ENCODE data around the gene ZNF592. TPM values are rescaled to one million over a fixed set of nuclear protein-coding genes. Genes with fewer than 3 reads are reported as not detected.

The ZNF592 gene
- total RNA-seq, 4 donors from 2014 or later, result 21.6 to 36.3 (median 32.6) TPM

GRCh38 chr15:84807228-84807627, 58.8 kb downstream of the ZNF592 start:
- Histone ChIP-seq H3K9me3 (no peaks in the 10 kb centered on the region), H3K27me3 (no peaks in the 10 kb centered on the region), H3K4me1 (peaks cover 0 to 9% (median 0%) of the 10 kb centered on the region in 4 donors), H3K36me3 (peaks cover 5 to 39% (median 6%) of the 10 kb centered on the region in 3 donors), H3K27ac (no peak overlapping the region), H3K4me3 (no peak overlapping the region)
- WGBS, 2 donors, result 83 to 90% methylated on average over 3 of the region's 3 CpGs
- TF ChIP-seq EP300 (IDR thresholded peaks at IDR 0.05) (no peak), CTCF (IDR thresholded peaks at IDR 0.05) (no peak), POLR2A (IDR thresholded peaks at IDR 0.05) (no peak)
- DNase-seq (ENCODE audit: low spot score in 2 of 2), result no peak

GRCh38 chr15:84810073-84810840, 61.9 kb downstream of the ZNF592 start:
- Histone ChIP-seq H3K4me3 (no peak overlapping the region), H3K36me3 (peaks cover 0 to 12% (median 0%) of the 10 kb centered on the region in 3 donors), H3K9me3 (no peaks in the 10 kb centered on the region), H3K4me1 (no peaks in the 10 kb centered on the region), H3K27ac (no peak overlapping the region), H3K27me3 (no peaks in the 10 kb centered on the region)
- WGBS, 2 donors, result 84% methylated on average over 7 of the region's 7 CpGs
- TF ChIP-seq POLR2A (IDR thresholded peaks at IDR 0.05), result no peak
- TF ChIP-seq CTCF (IDR thresholded peaks at IDR 0.05), result no peak
- no peak for TF ChIP-seq EP300 (IDR thresholded peaks at IDR 0.05)
- DNase-seq (ENCODE audit: low spot score in 2 of 2), result no peak

- TF ChIP-seq CTCF (IDR thresholded peaks at IDR 0.05) (no peak), EP300 (IDR thresholded peaks at IDR 0.05) (no peak), POLR2A (IDR thresholded peaks at IDR 0.05) (no peak)
Observed at GRCh38 chr15:84811151-84811550, 62.8 kb downstream of the ZNF592 start.

GRCh38 chr15:84811828-84812227, 63.4 kb downstream of the ZNF592 start:
- Histone ChIP-seq H3K4me3 (no peak overlapping the region), H3K9me3 (no peaks in the 10 kb centered on the region), H3K4me1 (peaks cover 0 to 3% (median 1%) of the 10 kb centered on the region in 4 donors), H3K36me3 (peaks cover 0 to 10% (median 0%) of the 10 kb centered on the region in 3 donors), H3K27ac (no peak overlapping the region), H3K27me3 (no peaks in the 10 kb centered on the region)
- DNase-seq (ENCODE audit: low spot score in 2 of 2), result no peak
- TF ChIP-seq EP300 (IDR thresholded peaks at IDR 0.05) (no peak), CTCF (IDR thresholded peaks at IDR 0.05) (no peak), POLR2A (IDR thresholded peaks at IDR 0.05) (no peak)

More at GRCh38 chr15:84811151-84811550, 62.8 kb downstream of the ZNF592 start:
- no peak for DNase-seq (ENCODE audit: low spot score in 2 of 2)
- H3K27me3 ChIP-seq, result no peaks in the 10 kb centered on the region
- H3K9me3 ChIP-seq, result no peaks in the 10 kb centered on the region
- 76 to 85% methylated on average over 4 of the region's 4 CpGs for WGBS, 2 donors
- H3K4me1 ChIP-seq, result no peaks in the 10 kb centered on the region
- H3K4me3 ChIP-seq, result no peak overlapping the region
- peaks cover 0 to 11% (median 0%) of the 10 kb centered on the region in 3 donors for H3K36me3 ChIP-seq
- H3K27ac ChIP-seq, result no peak overlapping the region

- Histone ChIP-seq H3K27me3 (no peaks in the 10 kb centered on the region), H3K9me3 (no peaks in the 10 kb centered on the region), H3K4me1 (peaks cover 0 to 12% (median 6%) of the 10 kb centered on the region in 4 donors), H3K36me3 (peaks cover 0 to 5% (median 0%) of the 10 kb centered on the region in 3 donors), H3K4me3 (no peak overlapping the region), H3K27ac (no peak overlapping the region)
- DNase-seq (ENCODE audit: low spot score in 2 of 2), result no peak
- TF ChIP-seq EP300 (IDR thresholded peaks at IDR 0.05) (no peak), POLR2A (IDR thresholded peaks at IDR 0.05) (no peak), CTCF (IDR thresholded peaks at IDR 0.05) (no peak)
- WGBS, 2 donors, result 88 to 91% methylated on average over 2 of the region's 2 CpGs
Observed at GRCh38 chr15:84812842-84813241, 64.5 kb downstream of the ZNF592 start.

All from tibial nerve (tissue), 4 donors.